Lower lobe of right lung (tissue), 2 donors: ENCODE results near the gene CDKN2AIP. TPM values are rescaled to one million over a fixed set of nuclear protein-coding genes. Genes with fewer than 3 reads are reported as not detected.
A peak's percentile ranks its signal among the peaks of the same experiment; 100 is the strongest.

Experiments
- ATAC-seq, 2 donors: fragments of 200-7000 bp; cut with Tn5 transposase; one replicate each; pipeline ENCODE4 v1.9.1; 2020 to 2022; ENCODE audit warnings: mild to moderate bottlenecking in 2 of 2, moderate library complexity in 2 of 2
- DNase-seq: peaks from one replicate; pipeline ENCODE4 v3.0.0-alpha.2; 2020
- H3K27ac ChIP-seq: fragments of 200-600 bp; one replicate; pipeline ENCODE4 v1.8.0; 2022
- H3K27me3 ChIP-seq: fragments of 200-600 bp; one replicate; pipeline ENCODE4 v1.8.0; 2022; ENCODE audit warnings: low read depth
- H3K36me3 ChIP-seq: fragments of 200-600 bp; one replicate; pipeline ENCODE4 v1.8.0; 2022; ENCODE audit warnings: mild to moderate bottlenecking
- H3K4me1 ChIP-seq: fragments of 200-600 bp; one replicate; pipeline ENCODE4 v1.8.0; 2022
- H3K4me3 ChIP-seq: fragments of 200-600 bp; one replicate; pipeline ENCODE4 v1.8.0; 2022; ENCODE audit warnings: mild to moderate bottlenecking
- H3K9me3 ChIP-seq: fragments of 200-600 bp; one replicate; pipeline ENCODE4 v1.8.0; 2022
- intact Hi-C: fragments of 100-400 bp; cut with DNase I; formaldehyde crosslinking; loops from one replicate; pipeline ENCODE4 v1.11.0; 2022
- long read RNA-seq: library from polyadenylated mRNA; unstranded; transcript quantifications from one replicate; pipeline ENCODE4 v2.0.0, GENCODE V29; 2021
- total RNA-seq: library from RNA; stranded (reverse); fragmentation: NEBNext Ultra II Directional; extraction: Animal tissue kit (Norgen Biotek cat#: 25700); gene quantifications from one replicate; pipeline ENCODE4 v1.2.1, GENCODE V29; 2021
- TF ChIP-seq, protein P1 (sequence below): fragments of 200-600 bp; IDR thresholded peaks from one replicate; pipeline ENCODE4 v1.8.0; 2022; ENCODE audit warnings: antibody characterized with exemption, mild to moderate bottlenecking
- donor health status: DM: no; HTN: yes; CAD: no; lungs with severe emphysema.

CDKN2AIP gene, protein sequence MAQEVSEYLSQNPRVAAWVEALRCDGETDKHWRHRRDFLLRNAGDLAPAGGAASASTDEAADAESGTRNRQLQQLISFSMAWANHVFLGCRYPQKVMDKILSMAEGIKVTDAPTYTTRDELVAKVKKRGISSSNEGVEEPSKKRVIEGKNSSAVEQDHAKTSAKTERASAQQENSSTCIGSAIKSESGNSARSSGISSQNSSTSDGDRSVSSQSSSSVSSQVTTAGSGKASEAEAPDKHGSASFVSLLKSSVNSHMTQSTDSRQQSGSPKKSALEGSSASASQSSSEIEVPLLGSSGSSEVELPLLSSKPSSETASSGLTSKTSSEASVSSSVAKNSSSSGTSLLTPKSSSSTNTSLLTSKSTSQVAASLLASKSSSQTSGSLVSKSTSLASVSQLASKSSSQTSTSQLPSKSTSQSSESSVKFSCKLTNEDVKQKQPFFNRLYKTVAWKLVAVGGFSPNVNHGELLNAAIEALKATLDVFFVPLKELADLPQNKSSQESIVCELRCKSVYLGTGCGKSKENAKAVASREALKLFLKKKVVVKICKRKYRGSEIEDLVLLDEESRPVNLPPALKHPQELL
- total RNA-seq: 15.4 TPM
- long read RNA-seq, transcript CDKN2AIP-201 (3 exons, 2,646 nt): minor isoform, 12 of 38 reads
- long read RNA-seq, transcript CDKN2AIP-203 (3 exons, 2,721 nt): major isoform, 22 of 38 reads
- long read RNA-seq, partial matches to known transcripts: 0 of 38 reads
- long read RNA-seq, other reads (novel, unspliced or antisense): 3 of 38 reads

DNA sequence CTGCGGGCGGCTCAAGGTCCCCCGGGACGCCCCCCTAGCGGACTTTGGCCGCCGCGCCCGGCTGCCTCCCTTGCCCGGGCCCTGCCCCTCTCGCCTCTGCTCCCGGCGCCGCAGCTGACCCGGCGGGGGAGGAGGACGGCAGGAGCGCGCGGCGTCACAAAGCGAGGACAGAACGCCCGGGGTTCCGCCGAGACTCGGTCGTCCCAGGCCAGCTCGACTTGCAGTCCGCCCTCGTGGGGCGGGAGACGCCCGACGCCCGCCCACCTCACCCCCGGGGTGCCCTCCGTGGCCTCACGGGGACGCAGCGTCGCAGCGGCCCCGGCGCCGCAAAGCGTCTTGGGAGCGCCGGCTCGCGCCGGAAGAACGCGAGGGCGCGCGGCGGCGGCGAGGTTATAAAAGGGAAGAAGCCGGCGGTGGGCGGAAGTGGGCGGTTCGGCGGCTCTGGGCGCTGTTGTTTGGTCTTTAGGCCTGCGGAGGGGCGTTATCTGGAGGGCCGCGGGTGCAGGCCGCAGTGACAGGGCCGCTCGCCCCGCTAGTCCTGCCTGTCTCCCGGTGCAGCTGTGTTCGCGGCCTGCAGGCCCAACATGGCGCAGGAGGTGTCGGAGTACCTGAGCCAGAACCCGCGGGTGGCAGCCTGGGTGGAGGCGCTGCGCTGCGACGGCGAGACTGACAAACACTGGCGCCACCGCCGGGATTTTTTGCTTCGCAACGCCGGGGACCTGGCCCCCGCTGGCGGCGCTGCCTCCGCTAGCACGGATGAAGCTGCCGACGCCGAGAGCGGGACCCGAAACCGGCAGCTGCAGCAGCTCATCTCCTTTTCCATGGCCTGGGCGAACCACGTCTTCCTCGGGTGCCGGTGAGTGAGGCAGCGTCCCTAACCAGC lies at the start of gene CDKN2AIP:
Gene CDKN2AIP, plus strand, starts transcription at position 423 of the 883 bp plus-strand sequence. Its CDS starts 162 bp downstream, at position 585.
- peaks cover 47% of the 10 kb centered on the region for H3K4me1 ChIP-seq
- intact Hi-C loops: no loop called here
- no peaks in the 10 kb centered on the region for H3K27me3 ChIP-seq
- H3K4me3 ChIP-seq: peak within 1 kb of the TSS; percentile 93
- no peaks in the 10 kb centered on the region for H3K9me3 ChIP-seq
- peak; percentile 98 for ATAC-seq
- peak within 1 kb of the TSS; percentile 97 for H3K27ac ChIP-seq
- peaks cover 36% of the 10 kb centered on the region for H3K36me3 ChIP-seq
- TF ChIP-seq, protein P1, sequence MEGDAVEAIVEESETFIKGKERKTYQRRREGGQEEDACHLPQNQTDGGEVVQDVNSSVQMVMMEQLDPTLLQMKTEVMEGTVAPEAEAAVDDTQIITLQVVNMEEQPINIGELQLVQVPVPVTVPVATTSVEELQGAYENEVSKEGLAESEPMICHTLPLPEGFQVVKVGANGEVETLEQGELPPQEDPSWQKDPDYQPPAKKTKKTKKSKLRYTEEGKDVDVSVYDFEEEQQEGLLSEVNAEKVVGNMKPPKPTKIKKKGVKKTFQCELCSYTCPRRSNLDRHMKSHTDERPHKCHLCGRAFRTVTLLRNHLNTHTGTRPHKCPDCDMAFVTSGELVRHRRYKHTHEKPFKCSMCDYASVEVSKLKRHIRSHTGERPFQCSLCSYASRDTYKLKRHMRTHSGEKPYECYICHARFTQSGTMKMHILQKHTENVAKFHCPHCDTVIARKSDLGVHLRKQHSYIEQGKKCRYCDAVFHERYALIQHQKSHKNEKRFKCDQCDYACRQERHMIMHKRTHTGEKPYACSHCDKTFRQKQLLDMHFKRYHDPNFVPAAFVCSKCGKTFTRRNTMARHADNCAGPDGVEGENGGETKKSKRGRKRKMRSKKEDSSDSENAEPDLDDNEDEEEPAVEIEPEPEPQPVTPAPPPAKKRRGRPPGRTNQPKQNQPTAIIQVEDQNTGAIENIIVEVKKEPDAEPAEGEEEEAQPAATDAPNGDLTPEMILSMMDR: peak; percentile 8
- DNase-seq: peak; percentile 96

DNA sequence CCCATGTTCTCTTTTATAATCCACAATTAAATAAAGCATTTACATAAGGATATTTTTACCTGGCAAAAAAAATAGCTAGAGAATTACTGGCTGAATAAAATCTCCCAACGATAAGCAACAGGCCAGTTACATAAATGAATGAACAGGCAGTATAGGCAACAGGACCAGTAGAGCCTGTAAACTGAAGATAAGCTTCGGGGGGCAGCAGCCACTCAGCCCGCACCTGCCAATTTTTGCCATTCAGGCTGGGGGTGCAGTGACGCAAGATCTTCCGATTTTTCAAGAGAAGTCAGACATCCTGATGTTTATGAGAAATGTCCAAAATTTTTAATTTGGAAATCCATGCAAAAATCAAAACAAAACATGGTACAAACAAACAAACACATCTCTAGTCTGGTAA lies 49.0 kb upstream of the CDKN2AIP start:
- no peaks in the 10 kb centered on the region for H3K9me3 ChIP-seq

DNA sequence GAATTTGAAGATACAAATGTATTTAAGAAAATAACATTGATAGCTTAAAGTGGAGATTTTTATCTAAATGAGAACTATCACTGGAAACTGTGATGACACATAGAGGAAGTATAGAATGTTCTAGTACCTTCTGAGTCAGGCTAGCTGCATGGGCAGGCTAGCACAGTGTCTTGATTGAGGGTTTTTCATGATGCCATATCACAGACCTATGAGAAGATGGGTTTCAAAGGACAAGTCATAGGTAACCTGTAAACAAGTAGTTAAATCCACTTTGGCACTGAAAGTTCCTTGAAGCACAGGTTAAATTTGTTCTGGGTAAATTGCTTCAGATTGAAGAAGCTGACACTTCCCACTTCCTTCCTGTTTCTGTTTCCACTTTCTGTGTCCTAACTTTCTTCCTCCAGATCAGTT lies 48.2 kb upstream of the CDKN2AIP start:
- H3K27me3 ChIP-seq: peaks cover 10% of the 10 kb centered on the region
- no peak overlapping the region for H3K27ac ChIP-seq
- H3K4me3 ChIP-seq: no peak overlapping the region
- no peaks in the 10 kb centered on the region for H3K9me3 ChIP-seq
- intact Hi-C loops: no loop called here
- no peak for DNase-seq
- H3K36me3 ChIP-seq: no peaks in the 10 kb centered on the region
- ATAC-seq: no peak
- H3K4me1 ChIP-seq: peaks cover 13% of the 10 kb centered on the region
- TF ChIP-seq, protein P1: no peak

More for the DNA sequence above, 49.0 kb upstream of the CDKN2AIP start:
- Histone ChIP-seq H3K27ac (no peak overlapping the region), H3K4me3 (no peak overlapping the region), H3K27me3 (peaks cover 10% of the 10 kb centered on the region), H3K36me3 (no peaks in the 10 kb centered on the region), H3K4me1 (peaks cover 13% of the 10 kb centered on the region)
- intact Hi-C loops: no loop called here
- DNase-seq (no peak), ATAC-seq (no peak)
- TF ChIP-seq, protein P1: no peak

DNA sequence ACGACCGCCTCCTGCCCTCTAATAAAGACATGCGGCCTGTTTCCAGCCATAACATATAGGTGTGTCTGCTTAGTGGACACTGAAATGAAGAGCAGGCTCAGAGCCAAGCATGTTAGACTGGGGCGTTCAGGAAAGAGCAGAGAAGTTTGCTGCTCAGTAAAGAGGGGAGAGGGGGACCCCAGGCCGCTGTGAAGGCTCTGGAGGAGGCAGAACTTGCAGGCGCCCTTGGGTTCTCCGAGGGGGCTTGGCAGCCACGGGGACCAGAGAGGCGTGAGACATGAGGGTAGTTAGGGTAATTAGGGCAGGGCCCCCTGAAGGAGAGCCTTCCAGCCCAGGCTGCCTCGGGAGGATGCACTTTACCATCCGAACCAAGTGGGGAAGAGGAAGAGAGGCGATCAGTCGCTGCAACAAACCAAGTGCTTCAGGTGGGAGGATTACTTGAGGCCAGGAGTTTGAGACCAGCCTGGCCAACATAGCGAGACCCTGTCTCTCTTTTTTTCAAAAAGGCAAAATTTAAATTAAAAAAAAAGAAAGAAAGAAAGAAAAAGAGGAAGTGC lies 46.6 kb upstream of the CDKN2AIP start:
- TF ChIP-seq, protein P1: no peak
- no peak for DNase-seq
- Histone ChIP-seq H3K36me3 (no peaks in the 10 kb centered on the region), H3K4me1 (peaks cover 13% of the 10 kb centered on the region), H3K27ac (peak overlapping the region; percentile 54), H3K9me3 (no peaks in the 10 kb centered on the region), H3K27me3 (no peaks in the 10 kb centered on the region), H3K4me3 (peak overlapping the region; percentile 62)
- ATAC-seq: no peak
- intact Hi-C loops: no loop called here
